GM23338 (cell line): ENCODE data around the gene SH3RF3. TPM values are rescaled to one million over a fixed set of nuclear protein-coding genes. Genes with fewer than 3 reads are reported as not detected.

Experiments used
- ATAC-seq: fragments of 200-7000 bp; cut with Tn5 transposase; 3 replicates; pipeline ENCODE4 v1.9.1; 2020
- DNase-seq: peaks from one replicate; pipeline ENCODE4 v3.0.0-alpha.2; 2015; ENCODE audit warnings: low spot score
- H2AFZ ChIP-seq: fragments of 200-600 bp; sonication (generic); 2 replicates; pipeline ENCODE4 v1.8.0; 2016; ENCODE audit warnings: antibody characterized with exemption, mild to moderate bottlenecking, moderate library complexity
- H3F3A ChIP-seq: fragments of 200-600 bp; sonication (generic); replicated peaks from 2 replicates; pipeline ENCODE4 v1.8.0; 2017; ENCODE audit warnings: antibody characterized with exemption, mixed run types, low read depth
- H3K27ac ChIP-seq: fragments of 200-600 bp; sonication (generic); 2 replicates; pipeline ENCODE4 v1.6.1; 2016; ENCODE audit warnings: low read depth
- H3K27me3 ChIP-seq: fragments of 200-600 bp; sonication (generic); 2 replicates; pipeline ENCODE4 v1.8.0; 2016; ENCODE audit warnings: mild to moderate bottlenecking, mixed run types, moderate library complexity; ENCODE audit not compliant: insufficient read depth
- H3K36me3 ChIP-seq: fragments of 200-600 bp; sonication (generic); 2 replicates; pipeline ENCODE4 v1.8.0; 2016; ENCODE audit warnings: mild to moderate bottlenecking; ENCODE audit not compliant: insufficient read depth
- H3K4me1 ChIP-seq: fragments of 200-600 bp; sonication (generic); 2 replicates; pipeline ENCODE4 v1.8.0; 2016; ENCODE audit warnings: mild to moderate bottlenecking, moderate library complexity; ENCODE audit not compliant: insufficient read depth
- H3K4me2 ChIP-seq: fragments of 200-600 bp; sonication (generic); 2 replicates; pipeline ENCODE4 v1.7.1; 2017; ENCODE audit warnings: mixed run types
- H3K4me3 ChIP-seq: fragments of 200-600 bp; sonication (generic); 2 replicates; pipeline ENCODE4 v1.6.1; 2016; ENCODE audit warnings: mixed run types
- H3K79me2 ChIP-seq: fragments of 200-600 bp; sonication (generic); replicated peaks from 2 replicates; pipeline ENCODE4 v1.8.0; 2017; ENCODE audit warnings: mild to moderate bottlenecking; ENCODE audit not compliant: insufficient read depth
- H3K9me2 ChIP-seq: fragments of 200-600 bp; sonication (generic); 2 replicates; pipeline ENCODE4 v1.8.0; 2017; ENCODE audit not compliant: insufficient read depth
- H4K20me1 ChIP-seq: fragments of 200-600 bp; sonication (generic); replicated peaks from 2 replicates; pipeline ENCODE4 v1.8.0; 2017; ENCODE audit warnings: mild to moderate bottlenecking; ENCODE audit not compliant: insufficient read depth
- H3K27ac Mint-ChIP-seq: 2 replicates; pipeline ENCODE4 v1.8.0; 2020; ENCODE audit warnings: inconsistent platforms, mild to moderate bottlenecking, moderate library complexity, mixed read lengths
- H3K27me3 Mint-ChIP-seq: 3 replicates; pipeline ENCODE4 v1.8.0; 2022; ENCODE audit warnings: low read depth, mild to moderate bottlenecking, moderate library complexity, mixed read lengths, inconsistent platforms; ENCODE audit not compliant: insufficient read depth, poor library complexity
- H3K36me3 Mint-ChIP-seq: 3 replicates; pipeline ENCODE4 v1.8.0; 2021; ENCODE audit warnings: low read depth, mild to moderate bottlenecking, inconsistent platforms, moderate library complexity, mixed read lengths
- H3K4me1 Mint-ChIP-seq: 3 replicates; pipeline ENCODE4 v1.8.0; 2020; ENCODE audit warnings: mild to moderate bottlenecking, inconsistent platforms, mixed read lengths
- H3K4me3 Mint-ChIP-seq: 3 replicates; pipeline ENCODE4 v1.8.0; 2021; ENCODE audit warnings: moderate library complexity, mild to moderate bottlenecking, inconsistent platforms, mixed read lengths
- H3K9me3 Mint-ChIP-seq: 3 replicates; pipeline ENCODE4 v1.8.0; 2020; ENCODE audit warnings: moderate library complexity, mild to moderate bottlenecking, inconsistent platforms, mixed read lengths
- CREB1 ChIP-seq: fragments of 250-450 bp; sonication (Bioruptor Pico); IDR thresholded peaks from 2 replicates; pipeline ENCODE4 v1.5.0; 2020; ENCODE audit warnings: low read depth, mild to moderate bottlenecking, moderate library complexity
- EZH2phosphoT487 ChIP-seq: fragments of 200-600 bp; sonication (generic); IDR thresholded peaks from one replicate; pipeline ENCODE4 v1.8.1; 2018; ENCODE audit warnings: antibody characterized with exemption; ENCODE audit not compliant: unreplicated experiment
- JUNB ChIP-seq: IDR thresholded peaks from one replicate; pipeline ENCODE4 v1.6.1; 2016; ENCODE audit warnings: antibody characterized with exemption; ENCODE audit not compliant: unreplicated experiment
- NANOG ChIP-seq: IDR thresholded peaks from 2 replicates; pipeline ENCODE4 v1.6.1; 2016; ENCODE audit warnings: antibody characterized with exemption, borderline replicate concordance
- STAT1 ChIP-seq: IDR thresholded peaks from one replicate; pipeline ENCODE4 v1.6.1; 2016; ENCODE audit warnings: antibody characterized with exemption; ENCODE audit not compliant: unreplicated experiment
- ZNF331 ChIP-seq: fragments of 250-450 bp; sonication (Bioruptor Pico); IDR thresholded peaks from 2 replicates; pipeline ENCODE4 v1.5.0; 2020; ENCODE audit warnings: low read depth, mild to moderate bottlenecking, moderate library complexity
- polyA plus RNA-seq: library from polyadenylated mRNA; unstranded; fragments of >200 nt; fragmentation: Nextera tagmentation; extraction: Ambion mirVana; gene quantifications from 2 replicates; pipeline ENCODE4 v1.2.1, GENCODE V29; 2016
- total RNA-seq: library from RNA; depleted of rRNA; stranded (reverse); fragments of >200 nt; shearing (Covaris generic); gene quantifications from 2 replicates; pipeline ENCODE4 v1.2.3, GENCODE V29; 2014
- TF ChIP-seq, protein P1 (sequence below), 2 experiments: fragments of 200-600 bp in 1 of 2; sonication (generic) in 1 of 2; conservative IDR thresholded peaks; 2 replicates each; pipeline versions ENCODE4 v1.5.1 to v1.6.1; 2016 to 2017; ENCODE audit warnings: antibody characterized with exemption in 2 of 2, low read depth in 2 of 2, mild to moderate bottlenecking in 2 of 2, moderate library complexity in 1 of 2
- TF ChIP-seq, protein P2 (sequence below): fragments of 250-450 bp; sonication (Bioruptor Pico); IDR thresholded peaks from 2 replicates; pipeline ENCODE4 v1.5.0; 2020; ENCODE audit warnings: mild to moderate bottlenecking, moderate library complexity
- TF ChIP-seq, protein P3 (sequence below): IDR thresholded peaks from 2 replicates; pipeline ENCODE4 v1.6.1; 2016; ENCODE audit warnings: antibody characterized with exemption

Gene SH3RF3
- total and polyA plus RNA-seq, 2 experiments from 2014 or later, result 0.11 to 0.63 TPM

DNA sequence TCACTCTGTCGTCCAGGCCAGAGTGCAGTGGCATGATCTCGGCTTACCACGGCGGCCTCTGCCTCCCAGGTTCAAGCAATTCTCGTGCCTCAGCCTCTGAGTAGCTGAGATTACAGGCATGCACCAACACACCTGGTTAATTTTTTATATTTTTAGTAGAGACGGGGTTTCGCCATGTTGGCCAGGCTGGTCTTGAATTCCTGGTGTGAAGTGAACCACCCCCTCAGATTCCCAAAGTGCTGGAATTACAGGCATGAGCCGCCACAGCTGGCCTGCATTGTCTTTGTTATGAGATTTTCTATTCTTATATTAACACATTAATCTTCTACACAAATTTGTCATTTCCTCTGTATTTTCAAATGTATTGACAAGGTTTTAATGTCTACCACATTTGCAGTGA, 409.5 kb downstream of the SH3RF3 start:
- no peaks in the 10 kb centered on the region for H3K4me1 ChIP-seq
- no peaks in the 10 kb centered on the region for H3F3A ChIP-seq
- no peaks in the 10 kb centered on the region for H3K36me3 ChIP-seq
- Mint-ChIP-seq H3K27me3 (peaks cover 2% of the 10 kb centered on the region), H3K4me1 (peaks cover 5% of the 10 kb centered on the region; the same call in 1 of the 3 replicates), H3K27ac (no peak overlapping the region), H3K36me3 (peaks cover 7% of the 10 kb centered on the region), H3K4me3 (no peak overlapping the region), H3K9me3 (peaks cover 17% of the 10 kb centered on the region)
- H4K20me1 ChIP-seq, result peaks cover 5% of the 10 kb centered on the region; the same call in 1 of the 2 replicates
- no peaks in the 10 kb centered on the region for H3K27me3 ChIP-seq
- no peak overlapping the region for H2AFZ ChIP-seq
- H3K4me2 ChIP-seq, result no peak overlapping the region
- H3K9me2 ChIP-seq, result no peaks in the 10 kb centered on the region
- TF ChIP-seq ZNF331 (CRISPR knock-in tag) (no peak), CREB1 (CRISPR knock-in tag) (no peak)
- no peaks in the 10 kb centered on the region for H3K79me2 ChIP-seq
- no peak overlapping the region for H3K4me3 ChIP-seq
- ATAC-seq (no peak), DNase-seq (no peak)
- H3K27ac ChIP-seq, result no peak overlapping the region

DNA sequence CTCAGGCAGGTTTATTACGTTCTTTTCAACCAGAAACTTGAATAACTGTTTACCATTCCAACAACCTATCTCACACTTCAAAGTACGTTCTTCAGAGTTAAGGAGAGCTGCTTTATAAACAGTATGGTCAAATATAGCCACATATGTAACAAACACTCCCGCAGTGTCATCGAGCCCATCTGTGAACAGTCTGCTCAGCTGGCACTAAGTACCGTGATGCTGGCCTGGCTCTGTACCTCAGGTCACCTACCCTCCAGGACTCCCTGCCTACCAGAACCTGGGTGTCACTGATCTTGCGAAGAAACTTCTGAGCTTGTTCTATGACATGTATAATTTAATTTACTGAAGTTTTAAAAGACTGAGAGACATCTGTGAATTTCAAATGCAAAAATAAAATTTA, 413.4 kb downstream of the SH3RF3 start:
- H3K27me3 ChIP-seq, result no peaks in the 10 kb centered on the region
- peaks cover 5% of the 10 kb centered on the region; the same call in 1 of the 2 replicates for H4K20me1 ChIP-seq
- Mint-ChIP-seq H3K27me3 (peaks cover 6% of the 10 kb centered on the region), H3K27ac (no peak overlapping the region), H3K36me3 (peaks cover 11% of the 10 kb centered on the region; the same call in 1 of the 3 replicates), H3K9me3 (peaks cover 2% of the 10 kb centered on the region; the same call in 1 of the 3 replicates), H3K4me1 (no peaks in the 10 kb centered on the region), H3K4me3 (no peak overlapping the region)
- no peaks in the 10 kb centered on the region for H3K9me2 ChIP-seq
- H3K79me2 ChIP-seq, result no peaks in the 10 kb centered on the region
- no peak for ATAC-seq
- no peak overlapping the region for H3K27ac ChIP-seq
- no peaks in the 10 kb centered on the region for H3K36me3 ChIP-seq
- no peaks in the 10 kb centered on the region for H3F3A ChIP-seq
- no peak for DNase-seq
- no peak overlapping the region for H3K4me3 ChIP-seq
- no peaks in the 10 kb centered on the region for H3K4me1 ChIP-seq
- H2AFZ ChIP-seq, result no peak overlapping the region
- no peak overlapping the region for H3K4me2 ChIP-seq
- TF ChIP-seq ZNF331 (CRISPR knock-in tag), result no peak
- TF ChIP-seq, protein P1, sequence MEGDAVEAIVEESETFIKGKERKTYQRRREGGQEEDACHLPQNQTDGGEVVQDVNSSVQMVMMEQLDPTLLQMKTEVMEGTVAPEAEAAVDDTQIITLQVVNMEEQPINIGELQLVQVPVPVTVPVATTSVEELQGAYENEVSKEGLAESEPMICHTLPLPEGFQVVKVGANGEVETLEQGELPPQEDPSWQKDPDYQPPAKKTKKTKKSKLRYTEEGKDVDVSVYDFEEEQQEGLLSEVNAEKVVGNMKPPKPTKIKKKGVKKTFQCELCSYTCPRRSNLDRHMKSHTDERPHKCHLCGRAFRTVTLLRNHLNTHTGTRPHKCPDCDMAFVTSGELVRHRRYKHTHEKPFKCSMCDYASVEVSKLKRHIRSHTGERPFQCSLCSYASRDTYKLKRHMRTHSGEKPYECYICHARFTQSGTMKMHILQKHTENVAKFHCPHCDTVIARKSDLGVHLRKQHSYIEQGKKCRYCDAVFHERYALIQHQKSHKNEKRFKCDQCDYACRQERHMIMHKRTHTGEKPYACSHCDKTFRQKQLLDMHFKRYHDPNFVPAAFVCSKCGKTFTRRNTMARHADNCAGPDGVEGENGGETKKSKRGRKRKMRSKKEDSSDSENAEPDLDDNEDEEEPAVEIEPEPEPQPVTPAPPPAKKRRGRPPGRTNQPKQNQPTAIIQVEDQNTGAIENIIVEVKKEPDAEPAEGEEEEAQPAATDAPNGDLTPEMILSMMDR (conservative IDR thresholded peaks at IDR 0.05; ENCODE audit: low read depth in 2 of 2), result no peak
- no peak for TF ChIP-seq EZH2phosphoT487
- no peak for TF ChIP-seq STAT1
- TF ChIP-seq JUNB, result no peak
- TF ChIP-seq, protein P2, sequence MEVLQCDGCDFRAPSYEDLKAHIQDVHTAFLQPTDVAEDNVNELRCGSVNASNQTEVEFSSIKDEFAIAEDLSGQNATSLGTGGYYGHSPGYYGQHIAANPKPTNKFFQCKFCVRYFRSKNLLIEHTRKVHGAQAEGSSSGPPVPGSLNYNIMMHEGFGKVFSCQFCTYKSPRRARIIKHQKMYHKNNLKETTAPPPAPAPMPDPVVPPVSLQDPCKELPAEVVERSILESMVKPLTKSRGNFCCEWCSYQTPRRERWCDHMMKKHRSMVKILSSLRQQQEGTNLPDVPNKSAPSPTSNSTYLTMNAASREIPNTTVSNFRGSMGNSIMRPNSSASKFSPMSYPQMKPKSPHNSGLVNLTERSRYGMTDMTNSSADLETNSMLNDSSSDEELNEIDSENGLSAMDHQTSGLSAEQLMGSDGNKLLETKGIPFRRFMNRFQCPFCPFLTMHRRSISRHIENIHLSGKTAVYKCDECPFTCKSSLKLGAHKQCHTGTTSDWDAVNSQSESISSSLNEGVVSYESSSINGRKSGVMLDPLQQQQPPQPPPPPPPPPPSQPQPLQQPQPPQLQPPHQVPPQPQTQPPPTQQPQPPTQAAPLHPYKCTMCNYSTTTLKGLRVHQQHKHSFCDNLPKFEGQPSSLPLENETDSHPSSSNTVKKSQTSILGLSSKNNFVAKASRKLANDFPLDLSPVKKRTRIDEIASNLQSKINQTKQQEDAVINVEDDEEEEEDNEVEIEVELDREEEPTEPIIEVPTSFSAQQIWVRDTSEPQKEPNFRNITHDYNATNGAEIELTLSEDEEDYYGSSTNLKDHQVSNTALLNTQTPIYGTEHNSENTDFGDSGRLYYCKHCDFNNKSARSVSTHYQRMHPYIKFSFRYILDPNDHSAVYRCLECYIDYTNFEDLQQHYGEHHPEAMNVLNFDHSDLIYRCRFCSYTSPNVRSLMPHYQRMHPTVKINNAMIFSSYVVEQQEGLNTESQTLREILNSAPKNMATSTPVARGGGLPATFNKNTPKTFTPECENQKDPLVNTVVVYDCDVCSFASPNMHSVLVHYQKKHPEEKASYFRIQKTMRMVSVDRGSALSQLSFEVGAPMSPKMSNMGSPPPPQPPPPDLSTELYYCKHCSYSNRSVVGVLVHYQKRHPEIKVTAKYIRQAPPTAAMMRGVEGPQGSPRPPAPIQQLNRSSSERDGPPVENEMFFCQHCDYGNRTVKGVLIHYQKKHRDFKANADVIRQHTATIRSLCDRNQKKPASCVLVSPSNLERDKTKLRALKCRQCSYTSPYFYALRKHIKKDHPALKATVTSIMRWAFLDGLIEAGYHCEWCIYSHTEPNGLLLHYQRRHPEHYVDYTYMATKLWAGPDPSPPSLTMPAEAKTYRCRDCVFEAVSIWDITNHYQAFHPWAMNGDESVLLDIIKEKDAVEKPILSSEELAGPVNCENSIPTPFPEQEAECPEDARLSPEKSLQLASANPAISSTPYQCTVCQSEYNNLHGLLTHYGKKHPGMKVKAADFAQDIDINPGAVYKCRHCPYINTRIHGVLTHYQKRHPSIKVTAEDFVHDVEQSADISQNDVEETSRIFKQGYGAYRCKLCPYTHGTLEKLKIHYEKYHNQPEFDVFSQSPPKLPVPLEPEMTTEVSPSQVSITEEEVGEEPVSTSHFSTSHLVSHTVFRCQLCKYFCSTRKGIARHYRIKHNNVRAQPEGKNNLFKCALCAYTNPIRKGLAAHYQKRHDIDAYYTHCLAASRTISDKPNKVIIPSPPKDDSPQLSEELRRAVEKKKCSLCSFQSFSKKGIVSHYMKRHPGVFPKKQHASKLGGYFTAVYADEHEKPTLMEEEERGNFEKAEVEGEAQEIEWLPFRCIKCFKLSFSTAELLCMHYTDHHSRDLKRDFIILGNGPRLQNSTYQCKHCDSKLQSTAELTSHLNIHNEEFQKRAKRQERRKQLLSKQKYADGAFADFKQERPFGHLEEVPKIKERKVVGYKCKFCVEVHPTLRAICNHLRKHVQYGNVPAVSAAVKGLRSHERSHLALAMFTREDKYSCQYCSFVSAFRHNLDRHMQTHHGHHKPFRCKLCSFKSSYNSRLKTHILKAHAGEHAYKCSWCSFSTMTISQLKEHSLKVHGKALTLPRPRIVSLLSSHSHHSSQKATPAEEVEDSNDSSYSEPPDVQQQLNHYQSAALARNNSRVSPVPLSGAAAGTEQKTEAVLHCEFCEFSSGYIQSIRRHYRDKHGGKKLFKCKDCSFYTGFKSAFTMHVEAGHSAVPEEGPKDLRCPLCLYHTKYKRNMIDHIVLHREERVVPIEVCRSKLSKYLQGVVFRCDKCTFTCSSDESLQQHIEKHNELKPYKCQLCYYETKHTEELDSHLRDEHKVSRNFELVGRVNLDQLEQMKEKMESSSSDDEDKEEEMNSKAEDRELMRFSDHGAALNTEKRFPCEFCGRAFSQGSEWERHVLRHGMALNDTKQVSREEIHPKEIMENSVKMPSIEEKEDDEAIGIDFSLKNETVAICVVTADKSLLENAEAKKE (CRISPR knock-in tag), result no peak
- TF ChIP-seq CREB1 (CRISPR knock-in tag), result no peak
- no peak for TF ChIP-seq NANOG
- TF ChIP-seq, protein P3, sequence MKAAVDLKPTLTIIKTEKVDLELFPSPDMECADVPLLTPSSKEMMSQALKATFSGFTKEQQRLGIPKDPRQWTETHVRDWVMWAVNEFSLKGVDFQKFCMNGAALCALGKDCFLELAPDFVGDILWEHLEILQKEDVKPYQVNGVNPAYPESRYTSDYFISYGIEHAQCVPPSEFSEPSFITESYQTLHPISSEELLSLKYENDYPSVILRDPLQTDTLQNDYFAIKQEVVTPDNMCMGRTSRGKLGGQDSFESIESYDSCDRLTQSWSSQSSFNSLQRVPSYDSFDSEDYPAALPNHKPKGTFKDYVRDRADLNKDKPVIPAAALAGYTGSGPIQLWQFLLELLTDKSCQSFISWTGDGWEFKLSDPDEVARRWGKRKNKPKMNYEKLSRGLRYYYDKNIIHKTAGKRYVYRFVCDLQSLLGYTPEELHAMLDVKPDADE, result no peak
